Aorta (tissue), 5 donors: ENCODE measurements around the gene CELF2. TPM values are rescaled to one million over a fixed set of nuclear protein-coding genes. Genes with fewer than 3 reads are reported as not detected.
A peak's percentile ranks its signal among the peaks of the same experiment; 100 is the strongest.

Source experiments
- ATAC-seq: fragments of 200-7000 bp; cut with Tn5 transposase; one replicate; pipeline ENCODE4 v1.9.1; 2022; ENCODE audit warnings: moderate library complexity; ENCODE audit not compliant: low FRiP score
- DNase-seq, 2 donors: peaks; one replicate each; pipeline ENCODE4 v3.0.0-alpha.2; 2020
- H3K27ac ChIP-seq, 2 donors: one replicate each; pipeline ENCODE4 v1.5.1; 2013; ENCODE audit warnings: low read length in 2 of 2, mild to moderate bottlenecking in 2 of 2, moderate library complexity in 2 of 2, control low read depth in 1 of 2, inconsistent platforms in 1 of 2, low read depth in 1 of 2
- H3K27me3 ChIP-seq, 2 donors: one replicate each; pipeline ENCODE4 v1.6.1; 2013; ENCODE audit warnings: control low read depth in 1 of 2, low read length in 1 of 2, mild to moderate bottlenecking in 1 of 2, moderate library complexity in 1 of 2; ENCODE audit not compliant: insufficient read depth in 2 of 2, control insufficient read depth in 1 of 2
- H3K36me3 ChIP-seq, 2 donors: one replicate each; pipeline ENCODE4 v1.6.1; 2013; ENCODE audit warnings: control low read depth in 1 of 2, low read length in 1 of 2, mild to moderate bottlenecking in 1 of 2; ENCODE audit not compliant: insufficient read depth in 2 of 2, control insufficient read depth in 1 of 2
- H3K4me1 ChIP-seq, 2 donors: one replicate each; pipeline ENCODE4 v1.6.1; 2013; ENCODE audit warnings: low read length in 2 of 2, control low read depth in 1 of 2, mild to moderate bottlenecking in 1 of 2, moderate library complexity in 1 of 2; ENCODE audit not compliant: insufficient read depth in 2 of 2, control insufficient read depth in 1 of 2
- H3K4me3 ChIP-seq, 2 donors: one replicate each; pipeline ENCODE4 v1.5.1; 2013; ENCODE audit warnings: low read length in 2 of 2, control low read depth in 1 of 2, mild to moderate bottlenecking in 1 of 2
- H3K9me3 ChIP-seq: one replicate; pipeline ENCODE4 v1.6.1; 2013; ENCODE audit warnings: mild to moderate bottlenecking, low read length; ENCODE audit not compliant: control insufficient read depth
- WGBS, 2 donors: extraction: QIAGEN DNeasy Blood & Tissue Kit; methylation state at CpG; one replicate each; pipeline ENCODE4 v1.1.7; 2013; 5-methylcytosine and 5-hydroxymethylcytosine counted together
- intact Hi-C, 2 donors: fragments of 100-400 bp; cut with DNase I; formaldehyde crosslinking; loops; one replicate each; pipeline versions ENCODE4 v1.14.2 to v1.15.0; 2022
- long read RNA-seq, 2 donors: library from polyadenylated mRNA; unstranded; transcript quantifications; one replicate each; pipeline ENCODE4 v2.0.0, GENCODE V29; 2020 to 2021
- polyA plus RNA-seq, 2 donors: library from polyadenylated mRNA; stranded (reverse); fragments of 200-250 nt; gene quantifications; one replicate each; pipeline ENCODE4 v1.2.3, GENCODE V29; 2013
- total RNA-seq, 2 donors: library from RNA; stranded (reverse); fragmentation: NEBNext Ultra II Directional; extraction: Animal tissue kit (Norgen Biotek cat#: 25700); gene quantifications; one replicate each; pipeline ENCODE4 v1.2.1, GENCODE V29; 2021
- donor health status: healthy with polysubstance abuse.
- donor health status: Bipolar disorder and iron deficiency.
- donor health status: DM: no; HTN: no; CAD: no.
- donor health status: DM: no; HTN: no; CAD: no.
- donor health status: DM: yes; HTN: yes; CAD: no.

Gene CELF2
- 10 to 100 TPM; 52.6 to 55.4 TPM for total RNA-seq
- polyA plus RNA-seq, result 10 to 100 TPM; 10.9 to 20.3 TPM
- long read RNA-seq, donor 1, partial matches to known transcripts, result 33 of 102 reads
- long read RNA-seq, donor 1, other reads (novel, unspliced or antisense), result 69 of 102 reads
- long read RNA-seq, donor 2, partial matches to known transcripts, result 12 of 61 reads
- long read RNA-seq, donor 2, other reads (novel, unspliced or antisense), result 48 of 61 reads

GRCh38 chr10:11017570-11018431 lies at the start of gene CELF2:
CELF2 (plus strand) TSS chr10:11017872; CDS start chr10:11018090, 218 bp downstream.
- intact Hi-C loops, result loop anchor here (2.0 to 10.0 kb wide), 6 partner anchors 133 to 223 kb away; no protein-coding TSS in a partner anchor

GRCh38 chr10:10968257-10968588 lies 49.4 kb upstream of the CELF2 start:
- Histone ChIP-seq H3K27me3 (no peaks in the 10 kb centered on the region), H3K4me3 (no peak overlapping the region), H3K4me1 (no peaks in the 10 kb centered on the region), H3K27ac (no peak overlapping the region), H3K36me3 (no peaks in the 10 kb centered on the region), H3K9me3 (no peaks in the 10 kb centered on the region)
- WGBS, 2 donors, result 96% methylated on average over 4 of the region's 4 CpGs
- intact Hi-C loops, result no loop called here
- DNase-seq (no peak), ATAC-seq (no peak)

More at GRCh38 chr10:11017570-11018431, at the start of gene CELF2:
- H3K27ac ChIP-seq, result peak within 1 kb of the TSS; percentile 29 to 79
- H3K4me3 ChIP-seq, result peak within 1 kb of the TSS; percentile 56 to 88
- H3K4me1 ChIP-seq, result peaks cover 0 to 3% of the 10 kb centered on the region in 2 donors
- H3K27me3 ChIP-seq, result no peaks in the 10 kb centered on the region
- ATAC-seq (peak; percentile 54), DNase-seq (peak; percentile 61 to 89)
- 0% methylated on average over 55 to 133 of the region's 133 CpGs for WGBS, 2 donors
- no peaks in the 10 kb centered on the region for H3K9me3 ChIP-seq
- H3K36me3 ChIP-seq, result no peaks in the 10 kb centered on the region

- Histone ChIP-seq H3K4me1 (no peaks in the 10 kb centered on the region), H3K36me3 (no peaks in the 10 kb centered on the region), H3K9me3 (no peaks in the 10 kb centered on the region), H3K27ac (no peak overlapping the region), H3K4me3 (no peak overlapping the region), H3K27me3 (no peaks in the 10 kb centered on the region)
- 90 to 94% methylated on average over 5 of the region's 5 CpGs for WGBS, 2 donors
- intact Hi-C loops, result no loop called here
- ATAC-seq, result no peak
- DNase-seq, result no peak
These were observed 44.4 kb upstream of the CELF2 start for GRCh38 chr10:10973310-10973709.

DNA sequence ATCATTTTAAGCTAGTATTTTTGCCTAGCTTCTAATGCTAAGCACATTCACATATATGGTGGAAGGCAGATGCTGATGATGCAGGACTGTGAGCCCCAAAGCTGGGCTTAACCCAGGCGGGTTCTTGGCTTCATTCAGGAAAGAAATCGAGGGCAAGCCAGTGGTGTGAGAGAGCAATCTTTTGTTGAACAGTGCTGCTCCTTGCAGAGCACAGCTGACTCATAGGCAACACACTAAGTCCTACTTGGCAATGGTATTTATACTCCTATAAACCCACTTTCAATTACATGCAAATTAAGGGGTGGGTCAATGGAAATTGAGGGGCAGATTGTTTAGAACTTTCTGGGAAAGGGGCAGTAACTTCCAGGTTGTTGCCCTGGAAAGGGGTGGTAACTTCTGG lies 42.0 kb upstream of the CELF2 start:
- no peaks in the 10 kb centered on the region for H3K9me3 ChIP-seq
- intact Hi-C loops, result no loop called here
- no peak for ATAC-seq
- no peaks in the 10 kb centered on the region for H3K36me3 ChIP-seq
- DNase-seq, result no peak
- no peak overlapping the region for H3K4me3 ChIP-seq
- WGBS, 2 donors, result 89 to 93% methylated on average over 2 of the region's 2 CpGs
- no peaks in the 10 kb centered on the region for H3K27me3 ChIP-seq
- no peaks in the 10 kb centered on the region for H3K4me1 ChIP-seq
- H3K27ac ChIP-seq, result no peak overlapping the region

GRCh38 chr10:10976652-10977051 lies 41.0 kb upstream of the CELF2 start:
- Histone ChIP-seq H3K9me3 (no peaks in the 10 kb centered on the region), H3K27ac (no peak overlapping the region), H3K36me3 (no peaks in the 10 kb centered on the region), H3K27me3 (no peaks in the 10 kb centered on the region), H3K4me3 (no peak overlapping the region), H3K4me1 (no peaks in the 10 kb centered on the region)
- WGBS, 2 donors, result 92 to 93% methylated on average over 4 of the region's 4 CpGs
- no peak for ATAC-seq
- intact Hi-C loops, result no loop called here
- DNase-seq, result no peak

GRCh38 chr10:10977226-10977956 lies 40.3 kb upstream of the CELF2 start:
- Histone ChIP-seq H3K36me3 (no peaks in the 10 kb centered on the region), H3K27ac (no peak overlapping the region), H3K4me1 (no peaks in the 10 kb centered on the region), H3K4me3 (no peak overlapping the region), H3K9me3 (no peaks in the 10 kb centered on the region), H3K27me3 (no peaks in the 10 kb centered on the region)
- no peak for ATAC-seq
- intact Hi-C loops, result no loop called here
- WGBS, 2 donors, result 55 to 60% methylated on average over 2 of the region's 2 CpGs
- DNase-seq, result no peak

- intact Hi-C loops, result no loop called here
- WGBS, 2 donors, result 95 to 98% methylated on average over 2 of the region's 2 CpGs
- DNase-seq (no peak), ATAC-seq (no peak)
- no peak overlapping the region for H3K4me3 ChIP-seq
- H3K9me3 ChIP-seq, result no peaks in the 10 kb centered on the region
- H3K36me3 ChIP-seq, result no peaks in the 10 kb centered on the region
- H3K4me1 ChIP-seq, result no peaks in the 10 kb centered on the region
- H3K27ac ChIP-seq, result no peak overlapping the region
- no peaks in the 10 kb centered on the region for H3K27me3 ChIP-seq
These were observed 39.7 kb upstream of the CELF2 start for GRCh38 chr10:10977978-10978377.

GRCh38 chr10:10985361-10985760 lies 32.3 kb upstream of the CELF2 start:
- ATAC-seq, result no peak
- H3K9me3 ChIP-seq, result no peaks in the 10 kb centered on the region
- intact Hi-C loops, result no loop called here
- DNase-seq, result no peak
- H3K27ac ChIP-seq, result no peak overlapping the region
- no peaks in the 10 kb centered on the region for H3K36me3 ChIP-seq
- 93 to 96% methylated on average over 2 of the region's 2 CpGs for WGBS, 2 donors
- H3K27me3 ChIP-seq, result no peaks in the 10 kb centered on the region
- H3K4me3 ChIP-seq, result no peak overlapping the region
- H3K4me1 ChIP-seq, result no peaks in the 10 kb centered on the region
